IPS-18a (cell line): ENCODE results near the gene SEPTIN14.
"Not testable (repeated sequence)": the region's sequence is repeated elsewhere in the genome, so short reads cannot be mapped to it uniquely, and the experiment has no call there.

Source experiments
- H3K27ac ChIP-seq: one replicate; pipeline ENCODE4 v1.5.1; 2013; ENCODE audit warnings: low read length
- H3K27me3 ChIP-seq: one replicate; pipeline ENCODE4 v1.6.1; 2013; ENCODE audit warnings: mild to moderate bottlenecking, low read length; ENCODE audit not compliant: control insufficient read depth, insufficient read depth
- H3K36me3 ChIP-seq: one replicate; pipeline ENCODE4 v1.6.1; 2013; ENCODE audit warnings: low read depth, low read length; ENCODE audit not compliant: control insufficient read depth
- H3K4me1 ChIP-seq: one replicate; pipeline ENCODE4 v1.6.1; 2013; ENCODE audit warnings: low read depth, low read length; ENCODE audit not compliant: control insufficient read depth
- H3K4me3 ChIP-seq: one replicate; pipeline ENCODE4 v1.5.1; 2013; ENCODE audit warnings: low read length
- H3K9ac ChIP-seq: one replicate; pipeline ENCODE4 v1.6.1; 2013; ENCODE audit warnings: mild to moderate bottlenecking, low read length, moderate library complexity
- H3K9me3 ChIP-seq: one replicate; pipeline ENCODE4 v1.6.1; 2013; ENCODE audit warnings: low read depth, low read length; ENCODE audit not compliant: control insufficient read depth

Gene SEPTIN14

DNA sequence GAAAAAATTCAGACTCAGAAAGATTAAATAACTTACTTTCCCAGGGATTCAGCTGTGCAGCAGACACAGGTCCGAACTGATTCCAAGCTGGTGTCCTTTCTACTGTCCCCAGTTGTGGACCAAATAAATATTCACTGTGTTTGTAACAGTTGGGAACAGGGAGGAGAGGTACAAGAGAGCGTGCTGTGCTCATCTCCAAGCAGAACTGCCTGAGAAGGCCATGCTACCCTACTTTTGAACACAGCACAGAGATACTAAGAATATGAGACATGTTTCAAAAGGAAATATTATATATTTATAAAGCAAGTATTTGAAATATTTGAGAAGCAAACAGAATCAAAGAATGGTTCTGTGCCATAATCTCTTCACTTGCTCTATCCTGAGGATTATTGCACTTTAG, at the start of gene SEPTIN14:
TSS of gene SEPTIN14 (minus strand) at position 101 of the 400 bp plus-strand sequence. CDS start 756 bp downstream, outside the sequence.
- peaks cover 30% of the 10 kb centered on the region for H3K9me3 ChIP-seq
- not testable (repeated sequence) for H3K36me3 ChIP-seq, H3K4me1 ChIP-seq, H3K9ac ChIP-seq, H3K27ac ChIP-seq, H3K4me3 ChIP-seq, H3K27me3 ChIP-seq

- peaks cover 2% of the 10 kb centered on the region for H3K9me3 ChIP-seq
- no peak overlapping the region for H3K4me3 ChIP-seq
- peaks cover 8% of the 10 kb centered on the region for H3K4me1 ChIP-seq
- no peak overlapping the region for H3K27ac ChIP-seq
- no peaks in the 10 kb centered on the region for H3K36me3 ChIP-seq
- H3K27me3 ChIP-seq = no peaks in the 10 kb centered on the region
- H3K9ac ChIP-seq = no peak overlapping the region
Observed at GRCh38 chr7:55903985-55904759, 41.6 kb upstream of the SEPTIN14 start.

DNA sequence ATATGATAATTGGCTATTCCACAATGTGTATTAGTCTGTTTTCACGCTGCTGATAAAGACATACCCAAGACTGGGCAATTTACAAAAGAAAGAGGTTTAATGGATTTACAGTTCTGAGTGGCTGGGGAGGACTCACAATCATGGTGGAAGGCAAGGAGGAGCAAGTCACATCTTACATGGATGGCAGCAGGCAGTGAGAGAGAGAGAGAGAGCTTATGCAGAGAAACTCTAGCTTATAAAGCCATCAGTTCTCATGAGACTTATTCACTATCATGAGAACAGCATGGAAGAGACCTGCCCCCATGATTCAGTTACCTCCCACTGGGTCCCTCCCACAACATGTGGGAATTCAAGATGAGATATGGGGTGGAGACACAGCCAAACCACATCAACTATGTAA, 38.5 kb upstream of the SEPTIN14 start:
- not testable (repeated sequence) for H3K27me3 ChIP-seq, H3K9ac ChIP-seq, H3K4me1 ChIP-seq, H3K4me3 ChIP-seq, H3K36me3 ChIP-seq, H3K27ac ChIP-seq, H3K9me3 ChIP-seq

DNA sequence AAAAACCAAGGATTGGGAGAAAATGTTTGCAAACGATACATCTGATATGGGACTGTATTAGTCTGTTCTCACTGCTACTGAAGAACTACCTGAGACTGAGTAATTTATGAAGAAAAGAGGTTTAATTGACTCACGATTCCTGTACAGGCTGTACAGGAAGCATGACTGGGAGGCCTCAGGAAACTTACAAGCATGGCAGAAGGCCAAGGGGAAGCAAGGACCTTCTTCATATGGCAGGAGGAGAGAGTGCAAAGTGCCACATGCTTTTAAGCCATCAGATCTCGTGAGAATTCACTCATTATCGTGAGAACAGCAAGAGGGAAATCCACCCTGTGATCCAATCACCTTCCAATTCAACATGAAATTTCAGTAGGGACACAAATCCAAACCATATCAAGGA, 35.7 kb upstream of the SEPTIN14 start:
- peaks cover 5% of the 10 kb centered on the region for H3K9me3 ChIP-seq
- no peak overlapping the region for H3K9ac ChIP-seq
- H3K36me3 ChIP-seq = no peaks in the 10 kb centered on the region

GRCh38 chr7:55895021-55895420, 32.5 kb upstream of the SEPTIN14 start:
- Histone ChIP-seq H3K9ac (no peak overlapping the region), H3K36me3 (no peaks in the 10 kb centered on the region), H3K4me1 (no peaks in the 10 kb centered on the region), H3K27ac (no peak overlapping the region), H3K27me3 (no peaks in the 10 kb centered on the region), H3K9me3 (peaks cover 3% of the 10 kb centered on the region), H3K4me3 (no peak overlapping the region)

More for the DNA sequence above, 35.7 kb upstream of the SEPTIN14 start:
- H3K27me3 ChIP-seq = no peaks in the 10 kb centered on the region
- H3K27ac ChIP-seq = no peak overlapping the region
- no peak overlapping the region for H3K4me3 ChIP-seq
- H3K4me1 ChIP-seq = no peaks in the 10 kb centered on the region

DNA sequence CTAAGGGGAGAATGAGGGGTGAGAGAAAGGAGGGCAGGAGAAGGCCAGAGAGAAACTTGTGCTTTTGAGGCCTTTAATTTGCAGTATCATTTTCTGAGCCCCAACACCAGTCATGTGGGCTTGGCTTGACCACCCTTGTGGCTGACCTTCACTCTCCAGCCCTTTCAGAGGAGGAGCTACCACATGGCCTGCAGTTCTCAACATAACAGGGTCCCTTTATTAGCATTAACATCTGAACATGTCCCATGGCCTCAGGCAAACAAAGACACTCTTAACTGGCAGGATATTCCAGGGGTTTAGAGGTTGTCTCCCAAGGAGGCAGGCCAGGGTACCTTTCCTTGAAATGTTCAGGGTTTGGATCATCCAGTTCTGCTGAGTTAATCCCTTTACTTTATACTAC, 31.4 kb upstream of the SEPTIN14 start:
- Histone ChIP-seq H3K4me1 (no peaks in the 10 kb centered on the region), H3K36me3 (no peaks in the 10 kb centered on the region), H3K27me3 (no peaks in the 10 kb centered on the region), H3K4me3 (no peak overlapping the region), H3K9ac (no peak overlapping the region), H3K9me3 (peaks cover 3% of the 10 kb centered on the region), H3K27ac (no peak overlapping the region)

DNA sequence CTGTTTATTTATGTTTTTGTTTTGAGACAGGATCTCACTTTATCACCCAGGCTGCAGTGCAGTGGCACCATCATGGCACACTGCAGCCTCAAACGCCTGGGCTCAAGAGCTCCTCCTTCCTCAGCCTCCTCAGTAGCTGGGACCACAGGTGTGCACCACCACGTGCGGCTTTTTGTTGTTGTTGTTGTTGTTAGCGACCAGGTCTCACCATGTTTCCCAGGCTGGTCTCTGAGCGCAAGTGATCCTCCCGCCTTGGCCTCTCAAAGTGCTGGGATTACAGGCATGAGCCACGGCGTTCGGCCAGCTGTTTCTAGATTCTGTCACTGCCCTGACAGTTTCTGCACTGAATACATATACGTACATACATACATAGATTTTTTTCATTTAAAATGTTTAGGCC, 25.8 kb upstream of the SEPTIN14 start:
- Histone ChIP-seq H3K4me3 (peak overlapping the region; percentile 65), H3K9ac (peak overlapping the region; percentile 56)
- not testable (repeated sequence) for H3K9me3 ChIP-seq, H3K27me3 ChIP-seq, H3K4me1 ChIP-seq, H3K36me3 ChIP-seq, H3K27ac ChIP-seq

DNA sequence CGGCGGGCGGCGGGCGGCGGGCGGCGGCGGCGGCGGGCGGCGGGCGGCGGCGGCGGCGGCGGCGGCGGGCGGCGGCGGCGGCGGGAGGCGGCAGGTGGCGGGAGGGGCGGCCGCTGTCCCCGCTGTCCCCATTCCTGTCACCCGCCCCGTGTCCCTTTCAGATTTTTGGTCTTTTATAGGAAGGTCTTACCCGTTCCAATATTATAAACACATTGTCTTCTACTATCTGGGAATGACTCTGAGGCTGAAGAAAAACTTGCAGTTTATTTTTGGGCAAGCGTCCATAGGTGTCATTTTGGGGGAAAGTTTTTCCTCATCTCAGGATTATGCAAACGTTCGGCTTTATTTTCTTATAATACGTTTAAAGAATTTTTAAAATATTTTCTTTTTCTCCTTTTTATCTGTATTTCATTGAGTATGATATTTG, 25.3 kb upstream of the SEPTIN14 start:
- no peaks in the 10 kb centered on the region for H3K4me1 ChIP-seq
- no peak overlapping the region for H3K27ac ChIP-seq
- peak overlapping the region; percentile 65 for H3K4me3 ChIP-seq
- no peaks in the 10 kb centered on the region for H3K36me3 ChIP-seq
- H3K9me3 ChIP-seq = no peaks in the 10 kb centered on the region
- peak overlapping the region; percentile 56 for H3K9ac ChIP-seq
- no peaks in the 10 kb centered on the region for H3K27me3 ChIP-seq

GRCh38 chr7:55884321-55884720, 21.8 kb upstream of the SEPTIN14 start:
- no peak overlapping the region for H3K27ac ChIP-seq
- H3K9ac ChIP-seq = no peak overlapping the region
- no peaks in the 10 kb centered on the region for H3K27me3 ChIP-seq
- H3K4me3 ChIP-seq = no peak overlapping the region
- no peaks in the 10 kb centered on the region for H3K4me1 ChIP-seq
- no peaks in the 10 kb centered on the region for H3K9me3 ChIP-seq
- H3K36me3 ChIP-seq = no peaks in the 10 kb centered on the region

- H3K9ac ChIP-seq = no peak overlapping the region
- H3K27ac ChIP-seq = no peak overlapping the region
- H3K9me3 ChIP-seq = no peaks in the 10 kb centered on the region
- no peaks in the 10 kb centered on the region for H3K4me1 ChIP-seq
- no peak overlapping the region for H3K4me3 ChIP-seq
- no peaks in the 10 kb centered on the region for H3K36me3 ChIP-seq
- H3K27me3 ChIP-seq = no peaks in the 10 kb centered on the region
Observed at GRCh38 chr7:55878691-55879090, 16.1 kb upstream of the SEPTIN14 start.

DNA sequence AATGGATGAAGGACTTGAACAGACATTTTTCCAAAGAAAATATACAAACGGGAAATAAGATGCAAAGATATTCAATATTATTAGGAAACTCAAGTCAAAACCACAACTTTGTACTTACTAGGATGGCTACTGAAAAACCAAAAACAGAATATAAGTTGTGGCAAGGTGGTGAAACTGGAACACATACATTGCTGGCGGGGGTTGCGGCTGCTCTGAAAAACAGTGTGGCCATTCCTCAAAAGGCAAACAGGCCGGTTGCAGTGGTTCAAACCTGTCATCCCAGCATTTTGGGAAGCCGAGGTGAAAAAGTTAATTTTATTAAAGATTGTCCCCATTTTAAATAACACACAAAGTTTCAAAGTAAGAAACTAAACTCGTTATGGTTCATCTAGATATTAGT, 14.8 kb upstream of the SEPTIN14 start:
- Histone ChIP-seq H3K4me3 (no peak overlapping the region), H3K9ac (no peak overlapping the region), H3K4me1 (no peaks in the 10 kb centered on the region), H3K27ac (no peak overlapping the region), H3K9me3 (peaks cover 2% of the 10 kb centered on the region), H3K36me3 (no peaks in the 10 kb centered on the region), H3K27me3 (no peaks in the 10 kb centered on the region)

DNA sequence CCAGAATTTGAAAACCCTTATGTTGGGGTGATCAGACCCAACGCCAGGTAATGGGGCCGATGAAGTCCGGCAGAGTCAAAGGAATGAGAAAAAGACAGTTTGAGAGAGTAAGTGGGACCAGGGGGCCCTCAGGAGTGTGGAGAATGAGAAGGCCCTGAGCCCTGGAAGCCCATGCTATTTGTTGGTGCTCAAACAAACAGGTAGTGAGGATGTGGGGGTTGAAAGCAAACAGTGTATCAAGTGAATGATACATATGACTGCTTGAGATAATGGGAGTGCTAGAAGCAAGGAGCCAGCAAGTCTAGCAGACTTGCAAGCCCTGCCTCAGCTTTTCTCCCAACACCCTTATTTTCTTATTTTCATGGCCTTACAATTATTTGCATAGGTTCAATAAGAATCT, 11.2 kb upstream of the SEPTIN14 start:
- Histone ChIP-seq H3K36me3 (no peaks in the 10 kb centered on the region), H3K9ac (no peak overlapping the region), H3K4me1 (no peaks in the 10 kb centered on the region), H3K27ac (no peak overlapping the region), H3K4me3 (no peak overlapping the region), H3K9me3 (peaks cover 12% of the 10 kb centered on the region), H3K27me3 (no peaks in the 10 kb centered on the region)
